B cell (primary cell): ENCODE results near the gene MACIR. TPM values are rescaled to one million over a fixed set of nuclear protein-coding genes. Genes with fewer than 3 reads are reported as not detected.

ENCODE experiments used
- ATAC-seq: fragments of 200-7000 bp; cut with Tn5 transposase; one replicate; pipeline ENCODE4 v1.10.0; 2021; ENCODE audit warnings: low read depth, mild to moderate bottlenecking, moderate number of reproducible peaks, moderate library complexity
- CTCF ChIA-PET: fragments of 350-600 bp; sonication (Branson Sonifier 250); formaldehyde crosslinking; loops from one replicate; lab custom pipeline; 2021; ENCODE audit warnings: antibody characterized with exemption, inconsistent platforms; lab: Charles Lee
- POLR2A ChIA-PET: fragments of 350-600 bp; sonication (Branson Sonifier 250); formaldehyde crosslinking; loops from one replicate; lab custom pipeline; 2021; ENCODE audit warnings: antibody characterized with exemption; lab: Charles Lee
- DNase-seq: peaks from one replicate; pipeline ENCODE4 v3.0.0; 2013
- H2AFZ ChIP-seq: 2 replicates; pipeline ENCODE4 v1.6.1; 2012; ENCODE audit warnings: mild to moderate bottlenecking, low read depth, low read length; ENCODE audit not compliant: insufficient read depth, poor library complexity, severe bottlenecking
- H3K27ac ChIP-seq, 2 donors: 1 replicate in 1 of 2; 2 replicates in 1 of 2; pipeline ENCODE4 v1.5.1; 2012 to 2013; ENCODE audit warnings: low read length in 2 of 2, mild to moderate bottlenecking in 2 of 2, moderate library complexity in 1 of 2
- H3K27me3 ChIP-seq, 4 experiments: fragments of 200-600 bp in 1 of 4; sonication (generic) in 1 of 4; replicated peaks in 1 of 4; 1 replicate in 2 of 4; 2 replicates in 2 of 4; pipeline versions ENCODE4 v1.6.1 to v1.7.0; 2013 to 2016; ENCODE audit warnings: low read length in 3 of 4, mild to moderate bottlenecking in 2 of 4, mixed read lengths in 1 of 4, moderate library complexity in 1 of 4; ENCODE audit not compliant: insufficient read depth in 4 of 4, control insufficient read depth in 3 of 4; ENCODE audit errors: control extremely low read depth in 1 of 4
- H3K36me3 ChIP-seq, 2 experiments: replicated peaks in 1 of 2; 1 replicate in 1 of 2; 2 replicates in 1 of 2; pipeline versions ENCODE4 v1.6.1 to v1.7.1; 2013; ENCODE audit warnings: low read length in 1 of 2; ENCODE audit not compliant: insufficient read depth in 2 of 2, control insufficient read depth in 1 of 2; ENCODE audit errors: control extremely low read depth in 1 of 2, extremely low read depth in 1 of 2
- H3K4me1 ChIP-seq, 2 donors: fragments of 200-600 bp in 1 of 2; sonication (generic) in 1 of 2; 1 replicate in 1 of 2; 2 replicates in 1 of 2; pipeline versions ENCODE4 v1.5.1 to v1.6.1; 2013 to 2017; ENCODE audit warnings: low read length in 2 of 2; ENCODE audit not compliant: control insufficient read depth in 2 of 2, insufficient read depth in 2 of 2
- H3K4me2 ChIP-seq: replicated peaks from 2 replicates; pipeline ENCODE3; 2012; ENCODE audit warnings: mild to moderate bottlenecking, low read depth, low read length; ENCODE audit not compliant: poor library complexity, severe bottlenecking
- H3K4me3 ChIP-seq, 5 experiments: fragments of 200-600 bp in 1 of 5; sonication (generic) in 1 of 5; 1 replicate in 3 of 5; 2 replicates in 2 of 5; pipeline versions ENCODE4 v1.5.1 to v1.7.0; 2011 to 2016; ENCODE audit warnings: low read length in 4 of 5, mild to moderate bottlenecking in 4 of 5, low read depth in 2 of 5, control low read depth in 1 of 5, moderate library complexity in 1 of 5; ENCODE audit not compliant: insufficient read depth in 1 of 5; ENCODE audit errors: control extremely low read depth in 1 of 5, extremely low read depth in 1 of 5
- H3K79me2 ChIP-seq: fragments of 200-600 bp; sonication (generic); one replicate; pipeline ENCODE4 v1.6.0; 2016; ENCODE audit warnings: low read length; ENCODE audit not compliant: control insufficient read depth, insufficient read depth
- H3K9ac ChIP-seq: fragments of 200-600 bp; sonication (generic); 2 replicates; pipeline ENCODE4 v1.6.1; 2017; ENCODE audit warnings: mild to moderate bottlenecking, low read length, moderate library complexity
- H3K9me3 ChIP-seq, 3 donors: one replicate each; pipeline versions ENCODE4 v1.6.1 to v1.7.1; 2013; ENCODE audit warnings: low read length in 2 of 3; ENCODE audit not compliant: control insufficient read depth in 2 of 3, insufficient read depth in 1 of 3; ENCODE audit errors: control extremely low read depth in 1 of 3
- H4K20me1 ChIP-seq: 2 replicates; pipeline ENCODE4 v1.6.0; 2012; ENCODE audit warnings: mild to moderate bottlenecking, low read length; ENCODE audit not compliant: insufficient read depth, control insufficient read depth, poor library complexity, severe bottlenecking
- H3K27ac Mint-ChIP-seq: one replicate; pipeline ENCODE4 v1.8.0; 2021; ENCODE audit warnings: mixed read lengths
- H3K27me3 Mint-ChIP-seq: one replicate; pipeline ENCODE4 v1.8.0; 2021; ENCODE audit warnings: mixed read lengths
- H3K4me1 Mint-ChIP-seq: one replicate; pipeline ENCODE4 v1.8.0; 2021; ENCODE audit warnings: mixed read lengths
- H3K4me3 Mint-ChIP-seq: one replicate; pipeline ENCODE4 v1.8.0; 2021; ENCODE audit warnings: mixed read lengths
- H3K9me3 Mint-ChIP-seq: one replicate; pipeline ENCODE4 v1.8.0; 2022; ENCODE audit warnings: mixed read lengths; ENCODE audit not compliant: insufficient read depth
- CTCF ChIP-seq: fragments of 200-600 bp; IDR thresholded peaks from one replicate; pipeline ENCODE4 v1.8.0; 2022; ENCODE audit warnings: antibody characterized with exemption, mild to moderate bottlenecking
- EZH2 ChIP-seq: IDR thresholded peaks from 2 replicates; pipeline ENCODE4 v1.6.1; 2012; ENCODE audit warnings: borderline replicate concordance, low read depth, mild to moderate bottlenecking, moderate library complexity, low read length; ENCODE audit not compliant: insufficient read depth, poor library complexity, severe bottlenecking
- WGBS: methylation state at CpG from one replicate; pipeline ENCODE4 v1.1.5; 2013; ENCODE audit warnings: missing lambda C conversion rate; ENCODE audit not compliant: insufficient coverage; 5-methylcytosine and 5-hydroxymethylcytosine counted together
- intact Hi-C: fragments of 100-400 bp; cut with micrococcal nuclease; formaldehyde crosslinking; loops from one replicate; pipeline ENCODE4 v1.10.0; 2022
- polyA plus RNA-seq: library from polyadenylated mRNA; depleted of rRNA; stranded (reverse); fragments of >200 nt; gene quantifications from 2 replicates; pipeline ENCODE4 v1.2.3, GENCODE V29; 2012
- total RNA-seq, 2 donors: library from RNA; stranded (reverse); fragments of 120-200 nt in 1 of 2; gene quantifications; 1 replicate in 1 of 2; 2 replicates in 1 of 2; pipeline versions ENCODE4 v1.2.3 to v1.2.4, GENCODE V29; 2013 to 2022

Gene MACIR
- total and polyA plus RNA-seq, 2 donors (not counting 1 experiment from before 2014, with no cell fraction given) = 1.3 to 3.3 TPM

GRCh38 chr5:103289024-103289423, 30.5 kb downstream of the MACIR start:
- no peak overlapping the region for H3K4me3 Mint-ChIP-seq
- ATAC-seq = no peak
- ChIA-PET CTCF (no interaction called here), POLR2A (no interaction called here)
- peaks cover 0 to 1% of the 10 kb centered on the region in 2 experiments for H3K36me3 ChIP-seq
- no peak overlapping the region for H3K9ac ChIP-seq
- no peak overlapping the region for H3K4me2 ChIP-seq
- no peak overlapping the region for H3K27ac ChIP-seq
- no peak overlapping the region for H2AFZ ChIP-seq
- no peaks in the 10 kb centered on the region for H3K9me3 Mint-ChIP-seq
- no peak overlapping the region for H3K4me3 ChIP-seq
- no peaks in the 10 kb centered on the region for H3K79me2 ChIP-seq
- H3K27me3 Mint-ChIP-seq = no peaks in the 10 kb centered on the region
- H3K27ac Mint-ChIP-seq = no peak overlapping the region
- WGBS = no CpG with 5 or more reads among the region's 1 CpG
- no peaks in the 10 kb centered on the region for H3K9me3 ChIP-seq
- no peaks in the 10 kb centered on the region for H4K20me1 ChIP-seq
- no peak for TF ChIP-seq EZH2
- no peak for TF ChIP-seq CTCF
- DNase-seq = no peak
- H3K4me1 Mint-ChIP-seq = no peaks in the 10 kb centered on the region
- H3K4me1 ChIP-seq = no peaks in the 10 kb centered on the region
- no peaks in the 10 kb centered on the region for H3K27me3 ChIP-seq
- intact Hi-C loops = no loop called here

- H3K4me1 Mint-ChIP-seq = no peaks in the 10 kb centered on the region
- ChIA-PET POLR2A (no interaction called here), CTCF (no interaction called here)
- ATAC-seq (no peak), DNase-seq (no peak)
- TF ChIP-seq EZH2 (no peak), CTCF (no peak)
- H3K27me3 Mint-ChIP-seq = no peaks in the 10 kb centered on the region
- Histone ChIP-seq H3K79me2 (no peaks in the 10 kb centered on the region), H3K27me3 (no peaks in the 10 kb centered on the region), H2AFZ (no peak overlapping the region), H3K27ac (no peak overlapping the region), H3K36me3 (no peaks in the 10 kb centered on the region), H4K20me1 (no peaks in the 10 kb centered on the region), H3K9me3 (no peaks in the 10 kb centered on the region), H3K9ac (no peak overlapping the region), H3K4me1 (no peaks in the 10 kb centered on the region), H3K4me3 (no peak overlapping the region), H3K4me2 (no peak overlapping the region)
- no CpG with 5 or more reads among the region's 1 CpG for WGBS
- intact Hi-C loops = no loop called here
- no peak overlapping the region for H3K4me3 Mint-ChIP-seq
- H3K27ac Mint-ChIP-seq = no peak overlapping the region
- no peaks in the 10 kb centered on the region for H3K9me3 Mint-ChIP-seq
Observed at GRCh38 chr5:103290846-103291245, 32.3 kb downstream of the MACIR start.
